Measurements from ENCODE around the gene GALNT14.
A peak's percentile ranks its signal among the peaks of the same experiment; 100 is the strongest.

Gene GALNT14

DNA sequence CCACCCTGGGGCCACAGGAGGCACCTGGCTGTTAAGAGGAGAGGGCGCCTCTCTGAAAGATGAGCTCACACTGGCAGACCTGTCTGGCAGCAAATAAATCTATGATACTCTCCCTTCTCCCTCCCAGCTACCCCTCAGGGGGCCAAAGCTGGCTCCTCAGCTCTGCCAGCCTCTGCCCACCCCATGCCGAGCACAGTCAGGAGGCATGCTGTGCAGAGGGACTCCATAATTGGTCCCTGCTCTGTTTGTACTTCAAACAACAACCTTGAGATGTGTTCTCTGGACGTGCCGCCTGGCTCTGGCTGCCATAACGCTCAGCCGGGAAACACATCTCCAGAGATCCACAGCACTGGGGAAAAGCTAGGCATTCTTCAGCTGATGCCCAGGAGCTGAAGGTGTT, 126.7 kb downstream of the GALNT14 start:
- DNase-seq = no peak

GRCh38 chr2:31008561-31009114, 129.6 kb downstream of the GALNT14 start:
- DNase-seq = peak in 3 of 51 donors; percentile 13 to 32 (median 19)

DNA sequence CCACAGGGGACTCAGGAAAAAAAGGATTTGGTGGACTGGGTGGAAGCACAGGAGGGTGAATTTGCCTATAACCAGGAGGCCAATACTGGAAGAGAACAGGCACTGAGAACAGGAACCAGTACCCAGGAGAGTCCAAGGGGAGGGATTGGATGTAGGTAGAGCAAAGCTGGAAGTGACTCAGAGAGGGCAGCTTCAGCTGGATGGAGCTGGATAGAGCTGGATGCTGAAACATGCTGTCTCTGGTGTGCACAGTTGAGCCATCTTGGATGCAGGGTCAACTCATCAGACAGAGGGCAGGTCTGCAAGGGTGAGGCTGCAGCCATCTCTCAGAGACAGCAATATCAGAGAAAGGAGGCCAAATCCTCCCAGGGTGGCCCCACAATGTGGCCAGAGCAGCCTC, 134.0 kb downstream of the GALNT14 start:
- no peak for DNase-seq

DNA sequence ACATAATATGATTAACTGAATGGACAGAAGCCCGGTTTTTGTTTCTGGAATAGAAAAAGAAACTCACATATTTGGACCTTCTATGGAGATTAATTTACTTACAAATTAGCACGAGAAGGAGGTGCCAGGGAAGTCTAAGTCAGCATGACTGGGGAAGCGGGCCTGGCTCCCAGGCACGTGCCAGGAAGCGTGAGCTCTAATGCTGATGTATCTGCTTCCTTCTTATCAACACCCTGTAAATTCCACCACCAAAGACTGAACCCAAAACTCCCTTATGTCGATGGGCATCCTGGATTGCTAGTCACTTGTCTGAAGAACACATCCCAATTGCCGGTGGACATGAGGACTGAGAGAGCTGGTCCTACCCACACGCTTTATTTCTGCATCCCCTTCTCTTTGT, 134.5 kb downstream of the GALNT14 start:
- peak in 1 of 51 donors; percentile 10 for DNase-seq

DNA sequence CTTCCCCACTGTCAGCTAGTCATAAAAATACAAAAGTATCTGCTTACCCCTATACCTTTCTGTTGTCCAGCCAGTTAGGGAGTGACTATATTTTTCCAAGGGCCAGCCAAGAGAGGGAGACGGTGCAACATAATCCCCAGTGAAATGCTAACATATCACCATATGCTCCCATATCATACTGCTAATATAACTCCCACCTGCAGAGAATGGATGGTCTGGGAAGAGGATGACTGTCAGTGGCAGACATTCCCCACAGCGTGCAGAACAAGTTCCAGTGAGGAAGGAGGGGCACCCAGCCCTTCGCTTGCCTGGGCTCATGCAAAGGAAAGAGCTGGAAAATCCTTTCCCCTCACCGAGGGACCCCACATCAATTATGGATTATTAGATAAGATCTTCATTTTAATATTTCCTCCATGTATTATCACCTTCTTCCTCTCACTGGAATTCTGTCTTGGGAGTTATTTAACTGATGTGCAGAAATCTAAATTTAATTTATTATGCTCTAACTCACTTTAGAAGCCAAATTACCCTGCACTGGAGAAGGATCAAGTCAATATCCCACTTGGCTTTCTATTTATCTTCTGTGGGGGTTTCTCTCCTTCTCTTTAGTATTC, 135.6 kb downstream of the GALNT14 start:
- DNase-seq = no peak

DNA sequence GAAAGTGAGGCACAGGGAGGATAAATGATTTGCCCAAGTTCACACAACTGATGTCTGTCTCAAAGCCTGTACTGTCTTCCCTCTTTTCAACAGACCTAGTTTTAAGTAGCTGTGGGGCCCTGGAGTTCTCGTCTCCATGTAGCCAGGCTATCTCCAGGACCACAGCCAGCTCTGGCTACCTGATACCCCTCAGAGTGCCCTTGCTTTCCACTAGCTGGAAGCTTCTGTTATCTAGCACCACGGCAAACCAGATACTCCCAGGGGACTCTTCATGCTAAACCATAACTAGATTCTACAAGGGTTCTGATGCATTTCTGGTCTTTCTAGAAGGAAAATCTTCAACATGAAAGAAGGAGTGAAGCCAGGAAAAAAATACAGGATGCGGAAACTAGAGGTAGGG, 137.3 kb downstream of the GALNT14 start:
- DNase-seq = no peak

- DNase-seq = no peak
These were observed 139.6 kb downstream of the GALNT14 start for GRCh38 chr2:30998672-30999071.

- no peak for DNase-seq
These were observed 140.3 kb downstream of the GALNT14 start for GRCh38 chr2:30997979-30998378.

DNA sequence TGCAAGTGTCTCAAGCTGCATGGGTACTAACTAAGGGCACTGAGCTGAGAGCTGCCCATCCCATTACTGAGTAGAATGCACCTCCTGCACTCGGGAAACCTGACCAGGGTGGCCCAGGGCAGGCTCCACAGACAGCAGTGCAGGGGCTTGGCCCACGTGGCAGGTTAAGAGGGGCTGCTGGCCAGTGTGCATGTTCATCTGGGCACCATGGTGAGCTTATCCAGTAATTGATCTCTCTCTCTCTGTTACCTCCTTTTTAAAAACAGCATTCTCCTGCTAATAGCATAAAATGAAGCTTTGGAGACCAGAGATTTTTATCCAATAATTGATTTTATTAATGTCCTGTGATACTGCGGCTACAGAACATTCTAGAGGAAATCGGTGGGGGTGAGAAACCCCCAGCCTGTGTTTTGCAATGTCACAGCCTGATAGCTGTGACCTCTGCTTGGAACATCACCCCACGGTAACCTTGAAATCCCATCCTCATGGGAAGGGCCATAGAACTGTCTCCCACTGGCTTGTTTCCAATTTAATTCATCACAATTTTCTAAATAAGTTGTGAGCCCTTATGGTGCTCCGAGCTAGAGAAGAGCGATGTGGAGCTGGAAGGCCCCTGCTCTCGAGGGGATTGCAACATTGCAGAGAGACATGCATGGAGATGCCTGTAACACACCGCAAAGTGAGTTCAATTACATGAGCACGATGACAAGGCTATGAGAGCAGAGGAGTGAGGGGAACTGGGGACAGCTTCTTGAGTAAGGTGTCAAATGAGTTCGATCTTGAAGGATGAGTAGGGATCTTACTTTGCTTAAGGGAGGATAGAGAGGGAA, 143.8 kb downstream of the GALNT14 start:
- DNase-seq = no peak

GRCh38 chr2:30992781-30993180, 145.5 kb downstream of the GALNT14 start:
- DNase-seq = no peak

DNA sequence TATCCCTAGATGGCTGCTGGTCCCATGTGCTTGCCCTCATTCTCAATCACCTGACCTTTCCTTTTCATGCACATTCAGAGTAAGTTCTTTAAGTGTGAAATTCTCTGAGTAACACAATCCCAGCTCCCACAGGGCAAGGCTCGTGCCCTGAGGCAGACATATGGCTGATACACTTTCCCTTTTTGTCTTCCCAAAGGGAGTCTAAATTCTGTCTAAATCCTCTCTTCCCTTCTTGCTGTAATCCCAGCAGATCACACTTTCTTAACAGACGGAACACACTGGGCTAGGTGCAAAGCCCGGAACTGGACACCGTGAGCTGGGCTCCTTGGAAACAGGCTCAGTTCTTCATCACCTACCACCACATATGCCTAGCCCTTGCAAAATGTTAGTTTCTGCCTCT, 147.6 kb downstream of the GALNT14 start:
- no peak for DNase-seq

- no peak for DNase-seq
These were observed 148.1 kb downstream of the GALNT14 start for GRCh38 chr2:30990176-30990575.

- no peak for DNase-seq
These were observed 148.5 kb downstream of the GALNT14 start for GRCh38 chr2:30989746-30990145.

GRCh38 chr2:30987566-30987965, 150.7 kb downstream of the GALNT14 start:
- no peak for DNase-seq

- DNase-seq = no peak
These were observed 152.0 kb downstream of the GALNT14 start for GRCh38 chr2:30986231-30986580.

DNA sequence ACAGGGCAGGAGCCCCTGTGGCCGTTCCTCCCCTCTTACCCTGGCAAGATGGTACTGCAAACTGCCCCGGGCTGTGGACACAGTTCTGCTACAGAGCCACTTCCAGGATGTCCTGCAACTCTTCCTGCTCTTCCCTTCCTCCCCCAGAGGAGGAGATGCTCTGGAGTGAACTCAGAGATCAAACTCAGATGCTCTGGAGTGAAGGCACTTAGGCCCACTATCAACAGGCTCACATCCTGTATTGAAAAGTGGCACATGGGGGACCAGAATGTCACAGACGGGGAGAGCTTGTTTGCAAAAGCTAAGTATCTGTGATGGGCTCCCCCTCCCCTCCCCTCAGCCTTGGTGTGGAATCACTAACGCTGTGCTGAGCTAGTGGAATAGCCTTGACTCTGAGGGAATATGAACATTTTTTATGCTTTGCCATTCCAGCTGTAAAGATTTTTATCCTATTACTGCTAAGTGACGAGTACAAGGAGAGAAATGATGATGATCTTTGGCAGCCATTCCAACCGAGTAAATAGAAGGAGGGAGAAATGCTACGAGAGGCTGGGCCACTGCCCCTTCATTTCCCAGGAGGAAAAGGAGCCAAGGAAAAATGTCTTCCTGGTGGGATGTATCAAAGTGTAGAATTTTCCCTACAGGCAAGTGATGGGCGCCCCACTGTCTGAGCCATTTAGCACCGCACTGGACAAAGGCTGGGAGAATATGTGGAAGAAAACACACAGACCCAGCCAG, 152.6 kb downstream of the GALNT14 start:
- DNase-seq = no peak

DNA sequence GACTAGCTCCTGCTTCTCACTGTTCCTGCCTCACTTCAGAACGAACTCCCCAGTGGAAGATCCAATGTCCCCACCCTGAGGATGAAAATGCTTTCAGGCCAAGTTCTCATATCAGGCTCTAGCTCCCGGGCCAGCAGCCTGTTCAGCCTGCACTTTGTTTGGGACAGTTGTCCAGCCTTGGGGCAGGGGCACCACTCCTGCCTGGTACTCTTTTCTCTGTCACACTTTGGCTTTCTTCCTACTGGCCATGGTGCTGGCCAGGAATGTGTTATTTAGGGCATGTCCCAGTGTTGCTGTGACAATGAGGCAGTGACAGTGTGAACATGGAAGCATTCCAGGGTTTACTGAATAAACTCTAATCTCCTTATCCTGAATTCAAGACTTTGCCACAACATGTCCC, 154.1 kb downstream of the GALNT14 start:
- DNase-seq = no peak

- DNase-seq = no peak
These were observed 156.7 kb downstream of the GALNT14 start for GRCh38 chr2:30981510-30981909.

- no peak for DNase-seq
These were observed 157.1 kb downstream of the GALNT14 start for GRCh38 chr2:30981096-30981495.

DNA sequence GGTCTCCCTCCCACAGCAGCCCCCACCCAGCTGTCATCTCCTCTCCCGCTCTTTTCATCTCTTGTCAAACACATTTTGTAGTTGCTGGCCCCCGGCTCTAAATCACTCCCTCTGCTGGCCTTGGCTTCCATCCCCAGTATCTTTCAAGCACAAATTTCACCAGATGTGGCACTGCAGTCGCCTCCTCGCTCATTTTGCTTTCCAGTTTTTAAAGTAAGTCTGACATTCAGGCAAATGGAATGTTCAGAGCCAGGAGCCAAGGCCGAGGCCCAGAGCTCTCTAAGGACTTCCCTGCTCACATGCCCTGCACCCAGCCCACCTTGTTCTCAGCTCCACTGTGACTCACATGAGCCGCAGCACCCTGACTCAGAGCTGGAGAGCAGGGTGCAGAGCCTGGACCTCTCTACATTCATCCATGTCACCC, 158.4 kb downstream of the GALNT14 start:
- DNase-seq = peak in 1 of 51 donors; percentile 44

DNA sequence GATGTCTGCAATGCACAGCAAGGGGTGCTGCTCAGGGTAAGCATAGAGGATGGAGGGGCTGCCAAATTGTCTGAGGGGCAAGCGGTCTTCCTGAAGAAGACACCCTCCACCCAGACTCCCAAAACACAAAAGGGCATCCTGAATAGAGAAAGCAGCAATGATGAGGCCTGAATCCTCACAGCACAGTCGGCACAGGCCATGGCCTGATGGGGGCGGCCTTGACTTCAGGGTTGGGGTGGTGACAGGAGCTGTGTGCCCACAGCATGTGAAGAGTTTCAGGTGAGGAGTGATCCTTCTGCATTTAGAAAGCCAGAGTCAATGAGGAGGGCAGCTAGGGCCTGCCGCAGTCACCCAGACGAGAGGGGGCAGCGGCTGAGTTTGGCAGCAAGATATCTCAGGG, 159.4 kb downstream of the GALNT14 start:
- DNase-seq = no peak

DNA sequence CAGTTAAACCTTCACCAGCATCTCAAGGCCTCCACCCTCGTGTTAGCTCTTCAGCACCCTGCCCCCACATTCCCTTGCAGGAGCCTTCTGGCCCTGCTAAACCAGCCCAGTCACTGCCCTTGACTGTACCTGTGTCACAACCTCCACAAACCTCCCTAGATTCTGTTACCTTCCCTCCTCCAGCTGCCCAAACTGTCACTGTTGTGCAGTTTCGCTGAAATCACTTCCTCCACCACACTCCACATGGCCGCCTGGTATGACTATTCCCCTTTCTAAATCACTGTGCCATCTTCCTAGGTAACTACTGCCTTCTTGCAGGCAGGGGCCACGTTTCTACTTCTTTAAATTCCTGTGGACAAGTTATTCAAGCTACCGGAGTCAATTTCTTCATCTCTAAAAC, 160.2 kb downstream of the GALNT14 start:
- no peak for DNase-seq
